ENCODE results near the gene PPP1R1B.

PPP1R1B gene

DNA sequence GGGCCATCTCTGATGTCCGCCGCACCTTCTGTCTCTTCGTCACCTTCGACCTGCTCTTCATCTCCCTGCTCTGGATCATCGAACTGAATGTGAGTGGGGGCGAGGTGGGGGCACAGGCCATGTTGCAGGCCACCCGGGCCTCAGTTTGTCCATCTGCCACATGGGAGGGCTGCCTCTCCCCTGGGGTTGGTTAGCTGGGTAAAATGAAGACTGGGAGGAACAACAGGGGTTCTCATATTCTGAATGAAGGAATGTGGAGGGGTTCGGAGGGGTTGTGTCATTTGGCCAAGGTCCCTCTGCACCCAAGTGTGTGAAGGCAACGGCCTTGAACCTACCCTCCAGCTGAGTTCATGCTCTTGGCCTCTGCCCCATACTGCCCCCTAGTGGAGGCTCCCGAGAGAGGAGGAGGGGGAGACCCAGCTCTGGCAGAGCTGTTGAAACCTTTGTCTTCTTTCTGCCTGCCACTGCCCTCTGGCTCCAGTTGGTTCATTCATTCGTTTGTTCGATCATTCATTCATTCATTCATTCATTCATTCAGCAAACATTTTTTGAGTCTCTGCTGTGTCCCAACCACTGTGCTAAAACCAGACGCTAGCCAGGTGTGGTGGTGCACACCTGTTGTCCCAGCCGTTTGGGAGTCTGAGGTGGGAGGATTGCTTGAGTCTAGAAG is 27.0 kb downstream of the PPP1R1B start:
- peak; percentile 80 to 91 (median 84) for DNase-seq

GRCh38 chr17:39655105-39655504 is 28.4 kb downstream of the PPP1R1B start:
- no peak for DNase-seq

GRCh38 chr17:39658346-39658745 is 31.6 kb downstream of the PPP1R1B start:
- DNase-seq: no peak

DNA sequence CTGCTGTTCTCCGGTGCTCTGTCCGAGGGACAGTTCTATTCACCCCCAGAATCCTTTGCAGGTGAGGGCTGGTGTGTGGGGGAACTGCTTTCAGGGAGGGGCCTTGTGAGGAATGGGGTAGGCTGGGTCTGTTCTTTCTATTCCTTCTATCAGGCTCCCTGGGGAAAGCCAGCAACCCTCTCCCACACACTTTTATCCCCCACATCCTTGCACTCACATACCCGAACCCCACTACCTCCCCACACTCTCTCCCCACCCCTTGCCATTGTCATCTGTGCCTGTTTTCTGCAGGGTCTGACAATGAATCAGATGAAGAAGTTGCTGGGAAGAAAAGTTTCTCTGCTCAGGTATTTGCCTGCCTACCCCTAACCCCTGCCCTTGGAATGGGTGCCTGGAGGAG is 32.0 kb downstream of the PPP1R1B start:
- DNase-seq: no peak

- DNase-seq: peak; percentile 53 to 67 (median 64)
Measured at GRCh38 chr17:39659279-39660010, 32.7 kb downstream of the PPP1R1B start.

DNA sequence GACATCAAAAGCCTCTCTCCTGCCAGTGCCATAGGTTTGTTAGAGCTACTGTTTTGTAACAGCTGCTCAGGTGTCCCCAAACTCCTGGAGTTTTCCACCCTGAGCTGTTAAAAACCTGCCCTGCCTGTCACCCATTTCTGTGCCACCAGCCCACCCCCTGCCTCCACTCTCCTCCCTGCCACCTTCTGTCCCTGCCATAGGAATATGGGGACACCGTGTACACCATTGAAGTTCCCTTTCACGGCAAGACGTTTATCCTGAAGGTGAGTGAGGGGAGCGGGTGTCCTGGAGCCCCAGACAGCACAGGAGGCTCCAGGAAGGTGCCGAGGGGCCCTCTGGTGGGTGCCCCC is 33.2 kb downstream of the PPP1R1B start:
- no peak for DNase-seq

DNA sequence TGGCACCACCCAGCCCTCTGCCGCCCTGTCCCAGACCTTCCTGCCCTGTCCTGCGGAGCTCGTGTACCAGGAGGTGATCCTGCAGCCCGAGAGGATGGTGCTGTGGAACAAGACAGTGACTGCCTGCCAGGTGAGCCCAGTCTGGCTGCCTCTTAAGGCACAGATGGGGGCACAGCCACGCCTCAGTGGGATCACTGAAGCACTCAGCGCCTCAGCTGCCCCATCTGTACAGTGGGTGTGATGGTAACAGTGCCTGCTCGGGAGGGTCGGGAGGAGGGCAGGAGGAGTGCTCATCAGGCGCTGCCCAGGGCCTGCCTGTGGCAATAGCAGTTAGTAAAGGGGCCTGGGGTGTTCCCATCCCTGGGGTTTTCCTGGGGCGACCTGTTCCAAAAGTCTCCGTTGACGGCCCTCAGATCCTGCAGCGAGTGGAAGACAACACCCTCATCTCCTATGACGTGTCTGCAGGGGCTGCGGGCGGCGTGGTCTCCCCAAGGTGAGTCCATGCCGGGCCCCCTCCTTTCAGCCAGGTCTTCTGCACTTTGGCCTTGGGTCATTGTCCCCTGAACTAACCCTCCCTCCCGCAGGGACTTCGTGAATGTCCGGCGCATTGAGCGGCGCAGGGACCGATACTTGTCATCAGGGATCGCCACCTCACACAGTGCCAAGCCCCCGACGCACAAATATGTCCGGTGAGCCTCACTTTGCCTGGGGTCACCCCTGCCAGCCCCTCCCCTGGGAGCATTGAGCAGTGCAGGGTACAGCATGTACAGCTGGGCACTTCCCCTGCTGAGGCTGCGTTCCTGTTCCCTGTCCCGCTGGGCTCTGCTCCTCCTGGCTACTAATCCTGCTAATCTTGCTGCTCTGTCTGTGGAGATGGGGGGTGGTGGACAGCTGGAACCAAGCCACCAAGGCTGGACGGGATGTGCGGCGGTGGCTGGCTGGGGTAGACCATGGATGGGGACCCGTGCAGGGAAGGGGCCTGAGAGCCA is 33.9 kb downstream of the PPP1R1B start:
- no peak for DNase-seq

- DNase-seq: no peak
Measured at GRCh38 chr17:39661744-39662541, 35.2 kb downstream of the PPP1R1B start.

- DNase-seq: no peak
Measured at GRCh38 chr17:39662551-39663339, 36.0 kb downstream of the PPP1R1B start.

DNA sequence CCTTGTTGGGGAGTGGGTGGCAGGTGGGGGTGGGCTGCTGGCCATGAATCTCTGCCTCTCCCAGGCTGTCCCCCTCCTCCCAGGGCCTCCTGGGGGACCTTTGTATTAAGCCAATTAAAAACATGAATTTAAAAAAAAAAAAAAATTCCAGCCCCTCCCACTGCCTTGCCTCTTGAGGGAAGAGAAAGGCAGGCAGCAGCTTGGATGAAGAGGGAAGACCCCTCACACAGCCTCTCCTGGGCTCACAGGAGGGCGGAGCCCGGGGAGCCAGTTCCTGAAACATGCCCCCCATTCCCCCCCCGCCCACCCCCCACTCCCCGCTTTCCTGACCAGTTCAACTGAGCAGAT is 36.6 kb downstream of the PPP1R1B start:
- DNase-seq: no peak

DNA sequence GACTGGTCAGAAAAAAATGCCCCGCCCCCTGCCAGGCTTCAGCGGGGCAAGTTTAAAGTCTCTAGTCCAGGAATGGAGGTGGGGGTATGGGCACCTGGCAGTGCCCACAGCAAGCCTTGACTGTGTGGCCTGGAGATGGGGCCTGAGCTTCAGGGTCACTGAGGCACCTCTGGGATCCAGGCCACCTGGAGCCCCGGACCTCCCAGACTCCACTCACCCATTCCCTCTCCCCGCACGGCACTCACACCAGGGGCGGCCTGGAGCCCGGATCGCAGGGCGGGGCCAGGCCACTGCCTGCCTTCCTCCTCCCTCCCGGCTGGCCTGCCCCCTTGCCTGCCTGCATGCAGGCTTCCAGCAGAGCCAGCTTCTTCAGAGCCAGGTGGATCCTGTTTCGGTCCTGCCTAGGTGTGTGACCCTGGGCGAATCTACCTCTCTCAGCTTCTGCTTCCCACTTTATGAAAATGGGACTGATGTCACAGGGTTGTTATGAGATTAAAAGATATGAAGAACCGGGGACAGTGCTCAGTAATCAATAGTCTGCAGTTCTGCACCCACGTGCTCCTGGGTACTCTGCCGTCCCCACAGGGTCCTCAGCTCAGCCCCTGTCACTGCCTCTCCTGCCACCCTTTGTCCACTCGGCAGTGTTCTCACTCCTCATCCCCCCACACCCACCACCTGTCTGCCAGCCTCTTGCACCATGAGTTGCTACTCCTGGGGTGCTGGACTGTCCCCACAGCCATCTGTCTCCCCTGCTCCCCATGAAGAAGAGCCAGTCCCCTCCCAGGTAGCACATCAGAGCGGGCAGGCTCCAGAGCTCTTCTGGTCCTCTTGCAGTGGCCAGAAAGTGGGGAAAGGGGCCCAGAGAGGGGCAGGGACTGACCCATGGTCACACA is 37.2 kb downstream of the PPP1R1B start:
- DNase-seq: no peak

- DNase-seq: no peak
Measured at GRCh38 chr17:39664581-39665561, 38.1 kb downstream of the PPP1R1B start, which contains the start of gene TCAP. Gene TCAP, plus strand, starts transcription at chr17:39665349. Its CDS starts 11 bp downstream, at chr17:39665360.

- no peak for DNase-seq
Measured at GRCh38 chr17:39665642-39666224, 39.0 kb downstream of the PPP1R1B start.

DNA sequence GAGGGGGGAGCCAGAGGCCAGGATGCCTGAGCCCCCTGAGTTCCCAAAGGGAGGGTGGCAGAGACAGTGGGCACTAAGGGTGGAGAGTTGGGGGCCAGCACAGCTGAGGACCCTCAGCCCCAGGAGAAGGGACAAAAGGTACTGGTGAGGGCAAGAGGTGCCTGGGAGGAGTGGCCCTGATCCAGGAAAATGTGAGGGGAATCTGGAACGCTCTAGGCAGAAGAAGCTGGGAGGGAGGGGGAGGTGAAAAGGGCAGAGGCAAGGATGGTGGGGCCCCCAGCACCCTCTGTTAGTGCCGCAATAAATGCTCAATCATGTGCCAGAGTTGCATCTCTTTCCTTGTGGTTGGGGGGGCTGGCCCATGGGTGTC is 39.5 kb downstream of the PPP1R1B start:
- no peak for DNase-seq

- no peak for DNase-seq
Measured at GRCh38 chr17:39666601-39667261, 40.0 kb downstream of the PPP1R1B start.

GRCh38 chr17:39667262-39667944 is 40.7 kb downstream of the PPP1R1B start:
- peak in 1 of 4 experiments; percentile 23 for DNase-seq
